ENCODE measurements around the gene CDK2AP2.

DNA sequence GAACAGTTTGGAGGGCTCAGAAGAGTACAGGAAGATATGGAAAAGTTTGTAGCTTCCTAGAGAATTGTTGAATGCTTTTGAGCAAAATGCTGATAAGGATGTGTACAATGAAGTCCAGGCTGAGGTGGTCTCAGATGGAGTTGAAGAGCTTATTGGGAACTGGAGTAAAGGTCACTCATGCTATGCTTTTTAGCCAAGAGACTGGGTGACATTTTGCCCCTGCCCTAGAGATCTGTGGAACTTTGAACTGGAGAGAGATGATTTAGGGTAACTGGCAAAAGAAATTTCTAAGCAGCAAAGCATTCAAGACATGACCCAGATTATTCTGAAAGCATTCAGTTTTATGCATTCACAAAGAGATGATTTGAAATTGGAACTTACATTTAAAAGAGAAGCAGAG is 43.2 kb upstream of the CDK2AP2 start:
- TF ChIP-seq, protein P1, sequence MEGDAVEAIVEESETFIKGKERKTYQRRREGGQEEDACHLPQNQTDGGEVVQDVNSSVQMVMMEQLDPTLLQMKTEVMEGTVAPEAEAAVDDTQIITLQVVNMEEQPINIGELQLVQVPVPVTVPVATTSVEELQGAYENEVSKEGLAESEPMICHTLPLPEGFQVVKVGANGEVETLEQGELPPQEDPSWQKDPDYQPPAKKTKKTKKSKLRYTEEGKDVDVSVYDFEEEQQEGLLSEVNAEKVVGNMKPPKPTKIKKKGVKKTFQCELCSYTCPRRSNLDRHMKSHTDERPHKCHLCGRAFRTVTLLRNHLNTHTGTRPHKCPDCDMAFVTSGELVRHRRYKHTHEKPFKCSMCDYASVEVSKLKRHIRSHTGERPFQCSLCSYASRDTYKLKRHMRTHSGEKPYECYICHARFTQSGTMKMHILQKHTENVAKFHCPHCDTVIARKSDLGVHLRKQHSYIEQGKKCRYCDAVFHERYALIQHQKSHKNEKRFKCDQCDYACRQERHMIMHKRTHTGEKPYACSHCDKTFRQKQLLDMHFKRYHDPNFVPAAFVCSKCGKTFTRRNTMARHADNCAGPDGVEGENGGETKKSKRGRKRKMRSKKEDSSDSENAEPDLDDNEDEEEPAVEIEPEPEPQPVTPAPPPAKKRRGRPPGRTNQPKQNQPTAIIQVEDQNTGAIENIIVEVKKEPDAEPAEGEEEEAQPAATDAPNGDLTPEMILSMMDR (IDR thresholded peaks at IDR 0.05; ENCODE audit: control extremely low read depth in 1 of 3, insufficient read depth in 1 of 3, low read depth in 1 of 3, low read length in 3 of 3) = no peak
- TF ChIP-seq POLR2AphosphoS5 (IDR thresholded peaks at IDR 0.05; ENCODE audit: low read depth, low read length) (no peak), RXRA (IDR thresholded peaks at IDR 0.05; ENCODE audit: insufficient read depth, low read depth, low read length) (no peak), EP300 (IDR thresholded peaks at IDR 0.05; ENCODE audit: borderline replicate concordance in 1 of 2, low read depth in 2 of 2, low read length in 2 of 2) (no peak), FOSL1 (IDR thresholded peaks at IDR 0.05; ENCODE audit: insufficient read depth, low read depth, low read length) (no peak), CHD2 (IDR thresholded peaks at IDR 0.05; ENCODE audit: low read length) (no peak), EZH2 (IDR thresholded peaks at IDR 0.05; ENCODE audit: low read depth, low read length, severe bottlenecking) (no peak), SP1 (IDR thresholded peaks at IDR 0.05; ENCODE audit: low read depth, low read length) (no peak), SUZ12 (IDR thresholded peaks at IDR 0.05; ENCODE audit: low read length) (no peak), JUN (IDR thresholded peaks at IDR 0.05; ENCODE audit: low read depth, low read length) (no peak), POU5F1 (IDR thresholded peaks at IDR 0.05; ENCODE audit: low read depth, low read length) (no peak), CHD1 (IDR thresholded peaks at IDR 0.05; ENCODE audit: low read depth, low read length) (no peak), POLR2A (IDR thresholded peaks at IDR 0.05; ENCODE audit: control extremely low read depth in 1 of 2, low read depth in 2 of 2, low read length in 2 of 2) (no peak)
- TF ChIP-seq, protein P2, sequence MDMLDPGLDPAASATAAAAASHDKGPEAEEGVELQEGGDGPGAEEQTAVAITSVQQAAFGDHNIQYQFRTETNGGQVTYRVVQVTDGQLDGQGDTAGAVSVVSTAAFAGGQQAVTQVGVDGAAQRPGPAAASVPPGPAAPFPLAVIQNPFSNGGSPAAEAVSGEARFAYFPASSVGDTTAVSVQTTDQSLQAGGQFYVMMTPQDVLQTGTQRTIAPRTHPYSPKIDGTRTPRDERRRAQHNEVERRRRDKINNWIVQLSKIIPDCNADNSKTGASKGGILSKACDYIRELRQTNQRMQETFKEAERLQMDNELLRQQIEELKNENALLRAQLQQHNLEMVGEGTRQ (IDR thresholded peaks at IDR 0.05; ENCODE audit: low read length) = no peak
